GM19025 (cell line): ENCODE results near the gene NFATC3.

ENCODE experiments used
- ATAC-seq: cut with Tn5 transposase; IDR thresholded peaks from one replicate; pipeline ENCODE4 v1.9.1; 2021; ENCODE audit warnings: mild to moderate bottlenecking, low read depth, moderate library complexity; ENCODE audit not compliant: unreplicated experiment

Gene NFATC3

DNA sequence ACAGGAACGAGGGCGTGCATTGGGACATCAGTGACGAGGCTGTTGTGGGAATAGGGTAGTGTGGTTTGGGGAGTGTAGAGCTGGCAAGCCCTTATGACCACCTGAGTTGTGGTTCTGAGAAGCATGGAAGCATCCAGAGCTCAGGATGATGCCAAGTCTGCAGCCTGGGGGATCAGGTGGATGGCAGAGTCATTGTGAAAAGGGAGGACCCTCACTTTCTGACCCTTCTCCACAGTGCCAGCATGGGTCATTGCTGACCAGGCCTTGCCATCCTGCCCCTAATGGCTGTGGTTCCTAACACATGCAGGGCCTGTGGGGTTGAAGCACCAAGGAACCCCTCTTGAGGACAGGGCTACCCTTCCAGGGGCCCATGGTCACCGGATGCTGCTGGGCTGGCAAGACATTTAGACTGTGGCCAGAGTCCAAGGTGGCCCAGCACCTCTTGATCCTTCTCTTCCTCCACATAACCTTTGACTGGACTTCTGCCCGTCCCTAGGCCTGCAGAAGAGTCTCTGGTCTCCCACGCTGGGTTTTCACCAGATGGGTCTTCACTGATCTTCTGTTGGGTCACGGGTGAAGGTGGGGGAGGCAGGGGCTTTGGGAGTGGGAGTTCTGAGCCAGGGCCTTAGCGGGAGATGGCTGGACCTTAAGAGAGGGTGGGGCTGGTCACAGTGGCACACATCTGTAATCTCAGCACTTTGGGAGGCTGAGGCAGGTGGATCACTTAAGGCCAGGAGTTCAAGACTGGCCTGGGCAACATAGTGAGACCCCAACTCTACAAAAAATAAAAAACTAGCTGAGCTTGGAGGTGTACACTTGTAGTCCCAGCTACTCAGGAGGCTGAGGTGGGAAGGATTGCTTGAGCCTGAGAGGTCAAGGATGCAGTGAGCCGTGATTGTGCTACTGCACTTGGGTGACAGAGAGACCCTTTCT, 158.0 kb downstream of the NFATC3 start:
- ATAC-seq: no peak

DNA sequence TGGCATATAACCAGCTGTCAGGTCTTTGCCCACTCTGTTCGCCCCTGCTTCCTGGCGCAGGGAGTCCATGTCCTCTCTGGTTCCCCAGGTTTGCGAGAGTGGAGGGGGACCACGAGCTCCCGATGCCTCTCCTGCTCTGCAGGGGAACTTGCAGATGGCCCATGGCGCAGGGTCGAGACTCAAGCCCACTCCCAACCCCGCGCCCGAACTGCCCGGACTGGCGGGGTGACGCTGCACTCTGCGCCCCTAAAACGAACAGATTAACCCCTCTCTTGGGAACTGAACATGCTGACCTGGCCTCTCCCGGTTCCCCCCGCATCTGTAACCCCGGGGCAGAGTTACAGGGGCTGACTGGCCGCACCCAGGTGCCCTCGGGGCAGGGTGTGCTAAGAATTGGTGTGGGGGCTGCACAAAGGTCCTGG, 159.3 kb downstream of the NFATC3 start:
- ATAC-seq: no peak

- peak; percentile 88 for ATAC-seq
Observed at GRCh38 chr16:68244903-68245853, 160.0 kb downstream of the NFATC3 start, which contains the start of gene PLA2G15. Gene PLA2G15, plus strand, starts transcription at chr16:68245373. Its CDS starts 54 bp downstream, at chr16:68245427.

DNA sequence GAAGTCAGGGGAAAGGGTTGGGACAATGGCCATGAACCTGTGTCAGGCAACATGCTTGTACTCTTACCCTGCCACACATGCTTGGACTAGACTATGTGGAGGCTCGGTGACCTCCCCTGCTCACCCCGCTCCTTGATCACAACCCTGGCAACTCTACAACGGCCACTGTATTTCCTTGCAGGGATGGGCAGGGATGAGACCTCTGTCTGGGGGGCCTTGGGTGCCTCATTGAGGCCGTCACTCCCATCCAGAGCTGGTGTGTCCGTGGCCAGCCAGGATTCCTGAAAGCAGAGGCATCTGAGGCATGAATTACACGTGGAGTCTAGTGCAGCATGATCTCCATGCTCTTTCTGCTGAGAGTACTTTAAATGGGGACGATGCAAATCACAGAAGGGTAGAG, 161.0 kb downstream of the NFATC3 start:
- ATAC-seq: no peak

DNA sequence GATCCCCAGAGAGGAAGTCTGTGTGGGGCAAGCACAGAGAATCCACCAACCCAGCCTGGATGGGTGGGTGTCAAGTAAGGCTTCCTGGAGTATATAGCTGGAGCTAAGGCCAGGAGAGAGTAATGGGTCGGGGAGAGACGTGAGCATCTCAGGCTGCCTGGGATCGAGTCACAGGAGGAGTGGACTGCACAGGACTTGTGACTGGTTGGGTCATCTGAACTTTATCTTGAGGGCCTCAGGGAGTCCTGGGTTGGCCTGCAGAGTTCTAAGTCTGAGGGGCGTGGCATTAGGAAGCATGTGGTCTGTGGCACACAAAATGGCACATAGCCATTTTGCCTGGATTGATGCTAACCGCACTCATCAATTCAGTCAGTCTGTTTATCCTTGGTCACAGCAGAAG, 161.5 kb downstream of the NFATC3 start:
- ATAC-seq: no peak

GRCh38 chr16:68247400-68247799, 162.2 kb downstream of the NFATC3 start:
- ATAC-seq: no peak

DNA sequence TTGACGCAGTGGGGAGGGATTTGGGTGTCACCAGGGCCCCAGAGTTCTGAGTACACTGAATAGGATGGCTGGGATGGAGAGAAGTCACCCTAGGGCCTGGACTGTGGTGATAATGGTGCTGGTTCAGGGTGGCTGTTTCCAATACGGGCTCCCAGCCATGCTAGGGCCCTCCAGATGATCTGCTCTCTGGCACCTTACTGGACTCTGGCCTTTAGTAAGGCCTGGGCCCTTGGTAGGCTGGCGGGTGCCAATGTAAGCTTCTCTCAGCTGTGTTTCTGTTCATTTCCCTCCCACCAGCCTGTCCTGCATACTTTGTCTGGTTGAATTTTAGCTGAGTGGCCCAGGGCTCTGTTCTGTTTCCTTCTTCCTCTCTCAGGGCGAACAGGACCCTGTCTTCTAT, 162.8 kb downstream of the NFATC3 start:
- ATAC-seq: no peak

DNA sequence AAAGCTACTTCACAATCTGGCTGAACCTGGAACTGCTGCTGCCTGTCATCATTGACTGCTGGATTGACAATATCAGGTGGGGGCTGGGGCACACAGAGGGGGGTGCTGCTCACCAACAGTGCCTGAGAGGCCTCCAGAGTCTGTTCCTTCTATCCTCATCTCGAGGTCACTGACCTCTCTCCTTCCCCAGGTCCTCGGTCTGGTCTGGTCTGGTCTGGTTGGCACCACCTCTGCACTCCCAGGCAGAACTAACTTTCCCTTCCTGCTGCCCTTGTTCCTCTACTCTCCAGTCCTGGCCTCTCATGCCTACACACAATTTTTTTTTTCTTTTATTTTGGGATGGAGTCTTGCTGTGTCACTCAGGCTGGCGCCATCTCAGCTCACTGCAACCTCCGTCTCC, 164.2 kb downstream of the NFATC3 start:
- no peak for ATAC-seq

GRCh38 chr16:68250951-68251350, 165.8 kb downstream of the NFATC3 start:
- no peak for ATAC-seq

GRCh38 chr16:68251832-68252231, 166.7 kb downstream of the NFATC3 start:
- ATAC-seq: no peak

GRCh38 chr16:68252383-68252782, 167.2 kb downstream of the NFATC3 start:
- ATAC-seq: no peak

DNA sequence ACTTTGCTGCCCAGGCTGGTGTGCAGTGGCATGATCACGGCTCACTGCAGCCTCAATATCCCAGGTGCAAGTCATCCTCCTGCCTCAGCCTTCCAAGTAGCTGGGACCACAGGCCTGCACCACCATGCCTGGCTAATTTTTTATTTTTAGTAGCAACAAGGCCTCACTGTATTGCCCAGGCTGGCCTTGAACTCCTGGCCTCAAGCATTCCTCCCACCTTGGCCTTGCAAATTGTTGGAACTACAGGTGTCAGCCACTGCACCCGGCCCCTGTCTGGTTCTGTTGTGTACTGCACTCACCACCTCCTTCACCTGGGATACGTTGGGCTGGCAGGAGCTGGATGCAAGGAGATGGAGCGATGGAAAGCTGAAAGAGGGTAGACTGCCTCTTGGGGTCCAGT, 168.6 kb downstream of the NFATC3 start:
- ATAC-seq: no peak

DNA sequence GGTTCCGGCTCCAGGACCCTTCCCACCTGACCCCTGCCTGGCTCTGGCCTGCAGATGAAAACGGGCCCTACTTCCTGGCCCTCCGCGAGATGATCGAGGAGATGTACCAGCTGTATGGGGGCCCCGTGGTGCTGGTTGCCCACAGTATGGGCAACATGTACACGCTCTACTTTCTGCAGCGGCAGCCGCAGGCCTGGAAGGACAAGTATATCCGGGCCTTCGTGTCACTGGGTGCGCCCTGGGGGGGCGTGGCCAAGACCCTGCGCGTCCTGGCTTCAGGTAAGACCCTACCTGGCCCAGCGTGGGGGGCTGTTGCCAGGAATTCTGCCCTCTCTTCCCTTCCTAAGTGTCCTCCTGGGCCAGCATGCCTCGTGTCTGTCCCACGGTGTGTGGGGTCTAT, 170.5 kb downstream of the NFATC3 start:
- no peak for ATAC-seq

- no peak for ATAC-seq
Observed at GRCh38 chr16:68257251-68257905, 172.2 kb downstream of the NFATC3 start.

DNA sequence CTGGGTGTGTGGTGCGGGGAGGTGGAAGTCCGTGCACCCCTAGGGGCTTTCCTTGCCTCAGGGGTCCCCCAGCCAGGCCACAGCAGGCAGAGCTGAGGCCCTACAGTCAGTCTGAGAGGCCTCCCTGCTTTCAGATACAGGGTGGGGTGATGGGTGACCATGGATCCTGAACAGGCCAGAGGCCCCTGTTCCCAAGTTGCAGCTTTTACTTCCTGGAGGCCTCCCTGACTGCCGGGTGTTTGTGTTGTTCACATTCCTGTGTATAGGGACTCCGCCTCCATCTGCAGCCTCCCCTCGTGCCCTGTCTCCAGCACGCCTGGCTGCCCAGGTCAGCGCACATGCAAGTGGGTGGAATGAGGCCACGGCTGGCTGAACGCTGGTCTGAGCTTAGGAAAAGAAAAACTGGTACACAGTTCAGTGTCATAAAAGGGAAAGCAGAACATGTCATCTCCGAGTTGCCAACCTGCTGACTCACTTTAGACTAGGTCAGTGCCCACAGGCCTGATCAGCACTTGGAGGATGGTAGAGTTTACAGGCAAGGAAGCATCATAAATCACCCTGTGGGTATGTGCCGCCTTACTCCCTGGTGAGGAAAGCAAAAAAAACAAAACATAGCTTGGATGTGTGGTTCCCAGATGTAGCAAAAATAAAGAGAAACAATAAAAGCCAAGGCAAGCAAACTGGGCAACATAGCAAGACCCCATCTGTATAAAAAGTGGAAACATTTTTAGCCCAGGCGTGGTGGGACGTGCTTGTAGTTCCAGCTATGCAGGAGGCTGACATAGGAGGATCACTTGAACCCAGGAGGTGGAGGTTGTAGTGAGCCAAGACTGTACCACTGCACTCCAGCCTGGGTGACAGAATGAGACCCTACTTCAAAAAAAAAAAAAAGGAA, 173.0 kb downstream of the NFATC3 start:
- no peak for ATAC-seq

DNA sequence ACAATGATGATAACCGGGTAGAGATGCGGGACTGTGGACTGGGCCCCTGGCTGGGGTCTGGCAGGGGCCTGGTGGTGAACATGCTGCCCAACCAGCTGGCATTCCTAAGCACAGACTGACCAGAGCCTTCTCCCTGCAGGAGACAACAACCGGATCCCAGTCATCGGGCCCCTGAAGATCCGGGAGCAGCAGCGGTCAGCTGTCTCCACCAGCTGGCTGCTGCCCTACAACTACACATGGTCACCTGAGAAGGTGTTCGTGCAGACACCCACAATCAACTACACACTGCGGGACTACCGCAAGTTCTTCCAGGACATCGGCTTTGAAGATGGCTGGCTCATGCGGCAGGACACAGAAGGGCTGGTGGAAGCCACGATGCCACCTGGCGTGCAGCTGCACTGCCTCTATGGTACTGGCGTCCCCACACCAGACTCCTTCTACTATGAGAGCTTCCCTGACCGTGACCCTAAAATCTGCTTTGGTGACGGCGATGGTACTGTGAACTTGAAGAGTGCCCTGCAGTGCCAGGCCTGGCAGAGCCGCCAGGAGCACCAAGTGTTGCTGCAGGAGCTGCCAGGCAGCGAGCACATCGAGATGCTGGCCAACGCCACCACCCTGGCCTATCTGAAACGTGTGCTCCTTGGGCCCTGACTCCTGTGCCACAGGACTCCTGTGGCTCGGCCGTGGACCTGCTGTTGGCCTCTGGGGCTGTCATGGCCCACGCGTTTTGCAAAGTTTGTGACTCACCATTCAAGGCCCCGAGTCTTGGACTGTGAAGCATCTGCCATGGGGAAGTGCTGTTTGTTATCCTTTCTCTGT, 174.0 kb downstream of the NFATC3 start:
- ATAC-seq: no peak

DNA sequence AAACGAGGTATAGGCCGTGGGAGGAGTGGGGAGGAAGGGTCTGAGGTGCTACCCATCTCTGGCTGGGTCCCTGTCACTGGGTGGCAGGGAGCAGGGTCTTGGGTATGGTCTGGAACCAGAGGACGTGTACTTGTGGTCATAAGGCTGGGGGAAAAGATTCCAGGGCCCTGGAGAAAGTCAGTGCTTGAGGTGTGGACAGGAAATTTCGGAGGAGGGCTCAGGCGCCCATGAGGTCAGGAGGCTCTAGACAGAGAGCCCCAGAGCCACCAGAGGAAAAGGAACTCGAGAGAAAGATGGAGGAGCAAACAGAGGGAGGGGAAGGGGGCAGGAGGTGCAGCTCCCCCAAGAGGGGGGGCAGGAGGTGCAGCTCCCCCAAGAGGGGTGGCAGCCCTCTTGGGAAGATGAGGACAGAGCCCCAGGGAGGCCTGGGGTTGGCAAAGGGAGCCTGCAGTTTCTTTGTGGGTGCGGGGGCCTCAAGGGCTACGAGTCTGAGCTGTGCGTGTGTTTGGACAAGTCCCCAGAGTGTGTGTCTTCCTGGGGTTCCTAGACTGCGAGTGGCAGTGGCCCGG, 178.5 kb downstream of the NFATC3 start:
- peak; percentile 4 for ATAC-seq
